H1 (cell line): ENCODE data around the gene RCSD1. TPM values are rescaled to one million over a fixed set of nuclear protein-coding genes. Genes with fewer than 3 reads are reported as not detected.

Source experiments
- CTCF ChIA-PET: fragments of 300-600 bp; sonication (Branson Sonifier 250); formaldehyde crosslinking; loops from one replicate; lab custom pipeline; 2021; ENCODE audit not compliant: partially characterized antibody; lab: Charles Lee
- POLR2A ChIA-PET: fragments of 300-600 bp; sonication (Branson Sonifier 250); formaldehyde crosslinking; loops from one replicate; lab custom pipeline; 2021; ENCODE audit warnings: inconsistent platforms; ENCODE audit not compliant: partially characterized antibody; lab: Charles Lee
- DNase-seq, 2 experiments: peaks; one replicate each; pipeline versions ENCODE4 v3.0.0 to v3.0.0-alpha.2; 2010 to 2022; ENCODE audit warnings: low spot score in 2 of 2, low read depth in 1 of 2, mixed read lengths in 1 of 2
- FAIRE-seq: peaks from 2 replicates; lab custom pipeline; 2011; peaks lifted over from hg19 to GRCh38; lab: Jason Lieb, UNC
- H2AFZ ChIP-seq: 2 replicates; pipeline ENCODE4 v1.8.1; 2012; ENCODE audit warnings: low read length, inconsistent platforms
- H2AK5ac ChIP-seq: 2 replicates; pipeline ENCODE4 v1.6.1; 2013; ENCODE audit warnings: low read depth, low read length
- H2BK120ac ChIP-seq: replicated peaks from 2 replicates; pipeline ENCODE3; 2013; ENCODE audit warnings: low read depth, low read length, inconsistent platforms
- H2BK12ac ChIP-seq: 2 replicates; pipeline ENCODE4 v1.6.1; 2013; ENCODE audit warnings: low read depth, low read length
- H2BK15ac ChIP-seq: 2 replicates; pipeline ENCODE4 v1.6.1; 2013; ENCODE audit warnings: low read length
- H2BK20ac ChIP-seq: 2 replicates; pipeline ENCODE4 v1.6.1; 2013; ENCODE audit warnings: low read length
- H2BK5ac ChIP-seq: 2 replicates; pipeline ENCODE4 v1.6.1; 2013; ENCODE audit warnings: low read depth, low read length
- H3K14ac ChIP-seq: 2 replicates; pipeline ENCODE4 v1.6.1; 2013; ENCODE audit warnings: inconsistent platforms; ENCODE audit not compliant: insufficient read length
- H3K18ac ChIP-seq: 2 replicates; pipeline ENCODE4 v1.6.1; 2013; ENCODE audit warnings: low read length; ENCODE audit errors: extremely low read depth
- H3K23ac ChIP-seq: 2 replicates; pipeline ENCODE4 v1.6.1; 2013; ENCODE audit warnings: inconsistent platforms; ENCODE audit not compliant: insufficient read length
- H3K23me2 ChIP-seq: 2 replicates; pipeline ENCODE4 v1.6.1; 2013; ENCODE audit warnings: low read depth, low read length
- H3K27ac ChIP-seq: 2 replicates; pipeline ENCODE4 v1.6.1; 2011; ENCODE audit warnings: low read depth, low read length, inconsistent platforms
- H3K27me3 ChIP-seq, 4 experiments: replicated peaks in 1 of 4; 1 replicate in 1 of 4; 2 replicates in 3 of 4; pipeline versions ENCODE4 v1.6.1 to v1.8.1; 2011 to 2013; ENCODE audit warnings: low read length in 3 of 4, mild to moderate bottlenecking in 3 of 4, inconsistent platforms in 2 of 4, mixed read lengths in 2 of 4, moderate library complexity in 1 of 4; ENCODE audit not compliant: control insufficient read depth in 3 of 4, insufficient read depth in 3 of 4; ENCODE audit errors: extremely low read depth in 1 of 4
- H3K36me3 ChIP-seq, 4 experiments: 2 replicates each; pipeline versions ENCODE4 v1.6.1 to v1.8.1; 2011 to 2013; ENCODE audit warnings: mild to moderate bottlenecking in 4 of 4, low read length in 3 of 4, moderate library complexity in 2 of 4, control low read depth in 1 of 4, inconsistent platforms in 1 of 4; ENCODE audit not compliant: insufficient read depth in 4 of 4, control insufficient read depth in 2 of 4
- H3K4ac ChIP-seq: replicated peaks from 2 replicates; pipeline ENCODE3; 2013; ENCODE audit warnings: low read length, low read depth, mixed read lengths, inconsistent platforms; ENCODE audit not compliant: insufficient read length
- H3K4me1 ChIP-seq, 4 experiments: replicated peaks in 1 of 4; 1 replicate in 1 of 4; 2 replicates in 3 of 4; pipeline versions ENCODE4 v1.6.1 to v1.8.1; 2011 to 2013; ENCODE audit warnings: low read length in 3 of 4, inconsistent platforms in 2 of 4, mixed read lengths in 1 of 4; ENCODE audit not compliant: insufficient read depth in 4 of 4, control insufficient read depth in 3 of 4
- H3K4me2 ChIP-seq, 2 experiments: 2 replicates each; pipeline versions ENCODE4 v1.6.1 to v1.8.1; 2011 to 2013; ENCODE audit warnings: low read depth in 2 of 2, low read length in 2 of 2, control low read depth in 1 of 2, inconsistent platforms in 1 of 2, mild to moderate bottlenecking in 1 of 2; ENCODE audit not compliant: insufficient read depth in 1 of 2
- H3K4me3 ChIP-seq, 4 experiments: fragments of 200-600, 300-600 bp in 1 of 4; sonication (generic), shearing (Covaris generic), sonication (Bioruptor Twin) in 1 of 4; 2 replicates each; pipeline versions ENCODE4 v1.5.1 to v1.8.1; 2011 to 2016; ENCODE audit warnings: low read length in 4 of 4, low read depth in 3 of 4, control low read depth in 2 of 4, inconsistent platforms in 2 of 4, mild to moderate bottlenecking in 2 of 4, mixed read lengths in 1 of 4, moderate library complexity in 1 of 4; ENCODE audit not compliant: insufficient read depth in 2 of 4; ENCODE audit errors: extremely low read depth in 1 of 4
- H3K56ac ChIP-seq: replicated peaks from 2 replicates; pipeline ENCODE3; 2013; ENCODE audit warnings: low read depth, mild to moderate bottlenecking, mixed read lengths, low read length, inconsistent platforms; ENCODE audit not compliant: insufficient read length
- H3K79me1 ChIP-seq: 2 replicates; pipeline ENCODE4 v1.6.1; 2013; ENCODE audit warnings: low read depth, low read length, control low read depth
- H3K79me2 ChIP-seq, 2 experiments: 2 replicates each; pipeline versions ENCODE4 v1.6.1 to v1.8.1; 2012 to 2013; ENCODE audit warnings: low read length in 2 of 2, mild to moderate bottlenecking in 2 of 2, inconsistent platforms in 1 of 2; ENCODE audit not compliant: insufficient read depth in 2 of 2, control insufficient read depth in 1 of 2
- H3K9ac ChIP-seq, 4 experiments: replicated peaks in 1 of 4; 1 replicate in 1 of 4; 2 replicates in 3 of 4; pipeline versions ENCODE4 v1.6.1 to v1.8.1; 2011 to 2013; ENCODE audit warnings: low read depth in 3 of 4, low read length in 3 of 4, control low read depth in 2 of 4, mild to moderate bottlenecking in 2 of 4, moderate library complexity in 2 of 4, inconsistent platforms in 1 of 4; ENCODE audit errors: extremely low read depth in 1 of 4
- H3K9me3 ChIP-seq, 2 experiments: 2 replicates each; pipeline versions ENCODE4 v1.6.1 to v1.8.1; 2012 to 2013; ENCODE audit warnings: mild to moderate bottlenecking in 2 of 2, moderate library complexity in 2 of 2, control low read depth in 1 of 2, inconsistent platforms in 1 of 2, low read depth in 1 of 2, low read length in 1 of 2, mixed read lengths in 1 of 2; ENCODE audit not compliant: insufficient read depth in 2 of 2
- H4K20me1 ChIP-seq, 2 experiments: replicated peaks in 1 of 2; 2 replicates each; pipeline versions ENCODE3 to v1.8.1; 2011 to 2013; ENCODE audit warnings: inconsistent platforms in 2 of 2, low read length in 2 of 2, mild to moderate bottlenecking in 1 of 2; ENCODE audit not compliant: insufficient read depth in 2 of 2, control insufficient read depth in 1 of 2
- H4K5ac ChIP-seq: 2 replicates; pipeline ENCODE4 v1.6.1; 2013; ENCODE audit warnings: low read length, low read depth, mixed read lengths, inconsistent platforms; ENCODE audit not compliant: insufficient read length
- H4K8ac ChIP-seq: 2 replicates; pipeline ENCODE4 v1.8.0; 2013; ENCODE audit warnings: mild to moderate bottlenecking, moderate library complexity, low read length, inconsistent platforms; ENCODE audit not compliant: insufficient read depth; ENCODE audit errors: extremely low read depth
- H4K91ac ChIP-seq: replicated peaks from 2 replicates; pipeline ENCODE3; 2013; ENCODE audit warnings: low read length, mixed read lengths, inconsistent platforms; ENCODE audit not compliant: insufficient read length
- CBX8 ChIP-seq: fragments of 300-800, 300-1000 bp; sonication (generic); IDR thresholded peaks from 2 replicates; pipeline ENCODE4 v1.7.1; 2016; ENCODE audit warnings: low read depth, low read length, borderline replicate concordance
- CEBPB ChIP-seq: IDR thresholded peaks from 2 replicates; pipeline ENCODE4 v1.6.1; 2012; ENCODE audit warnings: low read depth, low read length
- EP300 ChIP-seq, 2 experiments: IDR thresholded peaks; 1 replicate in 1 of 2; 2 replicates in 1 of 2; pipeline ENCODE4 v1.6.1; 2011 to 2012; ENCODE audit warnings: low read depth in 2 of 2, low read length in 2 of 2, mild to moderate bottlenecking in 2 of 2, borderline replicate concordance in 1 of 2, inconsistent platforms in 1 of 2, moderate library complexity in 1 of 2
- GABPA ChIP-seq: IDR thresholded peaks from 2 replicates; pipeline ENCODE4 v1.6.1; 2011; ENCODE audit warnings: mild to moderate bottlenecking, low read length, moderate library complexity, borderline replicate concordance; ENCODE audit not compliant: insufficient read depth
- GTF2F1 ChIP-seq: IDR thresholded peaks from 2 replicates; pipeline ENCODE4 v1.6.1; 2012; ENCODE audit warnings: low read depth, low read length, improper control_type of control experiment, borderline replicate concordance
- KDM5A ChIP-seq: fragments of 200-600 bp; IDR thresholded peaks from 2 replicates; pipeline ENCODE4 v1.7.1; 2012; ENCODE audit warnings: mild to moderate bottlenecking, low read length, inconsistent platforms, mixed read lengths
- NRF1 ChIP-seq: IDR thresholded peaks from 2 replicates; pipeline ENCODE4 v1.6.1; 2011; ENCODE audit warnings: mild to moderate bottlenecking, low read depth, low read length, improper control_type of control experiment
- POU5F1 ChIP-seq: IDR thresholded peaks from 2 replicates; pipeline ENCODE4 v1.6.1; 2011; ENCODE audit warnings: low read depth, mild to moderate bottlenecking, low read length, moderate library complexity
- RFX5 ChIP-seq: IDR thresholded peaks from 2 replicates; pipeline ENCODE4 v1.6.1; 2011; ENCODE audit warnings: low read depth, low read length, improper control_type of control experiment, borderline replicate concordance
- SIN3A ChIP-seq, 2 experiments: IDR thresholded peaks in 1 of 2; conservative IDR thresholded peaks in 1 of 2; 2 replicates each; pipeline ENCODE4 v1.6.1; 2011 to 2012; ENCODE audit warnings: low read length in 2 of 2, improper control_type of control experiment in 1 of 2, low read depth in 1 of 2, mild to moderate bottlenecking in 1 of 2
- SP1 ChIP-seq: IDR thresholded peaks from 2 replicates; pipeline ENCODE4 v1.6.1; 2011; ENCODE audit warnings: low read depth, low read length
- SRF ChIP-seq: IDR thresholded peaks from 2 replicates; pipeline ENCODE4 v1.6.1; 2011; ENCODE audit warnings: mild to moderate bottlenecking, low read depth, low read length, moderate library complexity
- USF2 ChIP-seq: IDR thresholded peaks from 2 replicates; pipeline ENCODE4 v1.6.1; 2011; ENCODE audit warnings: low read length, improper control_type of control experiment
- WGBS, 2 experiments: shearing (Covaris generic) in 1 of 2; methylation state at CpG; one replicate each; pipeline versions ENCODE4 v1.1.6 to v1.1.7; 2013 to 2015; ENCODE audit warnings: low lambda C conversion rate in 2 of 2, mixed read lengths in 2 of 2, inconsistent platforms in 1 of 2, low coverage in 1 of 2, missing lambda C conversion rate in 1 of 2; ENCODE audit not compliant: insufficient replicate concordance in 2 of 2, insufficient coverage in 1 of 2, insufficient read length in 1 of 2; ENCODE audit errors: extremely low coverage in 1 of 2, missing lambda C conversion rate in 1 of 2; 5-methylcytosine and 5-hydroxymethylcytosine counted together
- polyA plus RNA-seq, 7 experiments: library from polyadenylated mRNA; depleted of rRNA in 3 of 7; stranded (reverse) in 5 of 7; unstranded in 2 of 7; fragments of >200 nt in 5 of 7; fragments of 200-250 nt in 2 of 7; gene quantifications; 1 replicate in 5 of 7; 2 replicates in 1 of 7; 4 replicates in 1 of 7; pipeline versions ENCODE4 v1.2.1 to v1.2.3, GENCODE V29; 2011 to 2013; ENCODE audit warnings: missing spikeins in 2 of 7, mixed read lengths in 2 of 7
- total RNA-seq: library from RNA; stranded (reverse); fragmentation: NEBNext Ultra II Directional; extraction: Animal tissue kit (Norgen Biotek cat#: 25700); gene quantifications from 2 replicates; pipeline ENCODE4 v1.2.1, GENCODE V29; 2021

RCSD1 gene
- total and polyA plus RNA-seq, 2 of the 8 experiments (the other 6 are each of a cell fraction or from before 2014, with no cell fraction given): 0.47 to 0.69 TPM

GRCh38 chr1:167618366-167618765 lies 11.7 kb upstream of the RCSD1 start:
- FAIRE-seq: no peak
- no peaks in the 10 kb centered on the region for H3K79me1 ChIP-seq
- H3K9ac ChIP-seq: no peak overlapping the region
- peaks cover 0 to 9% (median 5%) of the 10 kb centered on the region in 4 experiments; a peak in 5 of 7 replicates for H3K4me1 ChIP-seq
- H3K56ac ChIP-seq: no peak overlapping the region
- no peaks in the 10 kb centered on the region for H4K20me1 ChIP-seq
- no peak overlapping the region for H4K91ac ChIP-seq
- H3K9me3 ChIP-seq: no peaks in the 10 kb centered on the region
- H3K36me3 ChIP-seq: no peaks in the 10 kb centered on the region
- peak overlapping the region; percentile 55; the same call in 1 of the 2 replicates for H2AFZ ChIP-seq
- no peaks in the 10 kb centered on the region; the same call in 1 of the 2 replicates for H3K23me2 ChIP-seq
- H2BK12ac ChIP-seq: no peak overlapping the region
- WGBS, 2 experiments: 90% methylated on average over 13 of the region's 13 CpGs; no CpG with 5 or more reads in 1 of the 2 experiments
- H2BK120ac ChIP-seq: no peak overlapping the region
- no peak overlapping the region for H4K5ac ChIP-seq
- ChIA-PET POLR2A (interaction anchor here (1.8 to 3.1 kb wide), 2 partner anchors 18 to 65 kb away, joined by 4 to 7 read pairs; partner anchors contain the start of gene CREG1), CTCF (interaction anchor here (1.4 kb wide), 1 partner anchor 464 kb away, joined by 3 read pairs; no protein-coding TSS in a partner anchor)
- no peak overlapping the region for H3K27ac ChIP-seq
- no peak for DNase-seq
- no peak overlapping the region for H3K4ac ChIP-seq
- no peak overlapping the region for H3K4me3 ChIP-seq
- no peak overlapping the region for H3K14ac ChIP-seq
- no peaks in the 10 kb centered on the region for H3K27me3 ChIP-seq
- no peak overlapping the region for H2AK5ac ChIP-seq
- no peak overlapping the region for H2BK15ac ChIP-seq
- H3K18ac ChIP-seq: no peak overlapping the region
- H3K4me2 ChIP-seq: no peak overlapping the region
- no peak overlapping the region for H2BK5ac ChIP-seq
- no peaks in the 10 kb centered on the region for H3K79me2 ChIP-seq
- no peak overlapping the region for H2BK20ac ChIP-seq
- H4K8ac ChIP-seq: no peak overlapping the region
- no peak overlapping the region for H3K23ac ChIP-seq
- TF ChIP-seq SIN3A (conservative IDR thresholded peaks at IDR 0.05 in 1 of 2, IDR thresholded peaks at IDR 0.05 in 1 of 2; ENCODE audit: low read depth in 1 of 2, low read length in 2 of 2) (no peak), NRF1 (no peak), GTF2F1 (no peak), GABPA (no peak), CBX8 (no peak), SP1 (no peak), EP300 (IDR thresholded peaks at IDR 0.05; ENCODE audit: borderline replicate concordance in 1 of 2, low read depth in 2 of 2, low read length in 2 of 2) (no peak), RFX5 (no peak), USF2 (no peak), POU5F1 (no peak), KDM5A (no peak), CEBPB (no peak), SRF (no peak)
